Suppressor macrophage treated with lipopolysaccharide for 1 hour (primary cell): ENCODE data around the gene HLA-E.
"Not testable (repeated sequence)": the region's sequence is repeated elsewhere in the genome, so short reads cannot be mapped to it uniquely, and the experiment has no call there.

ENCODE experiments used
- DNase-seq, 3 donors: peaks; one replicate each; pipeline ENCODE4 v3.0.0-alpha.2; 2020 to 2022

Gene HLA-E

GRCh38 chr6:30481211-30481964, 7.9 kb upstream of the HLA-E start:
- DNase-seq, result no peak

- peak; percentile 86 to 91 (median 87) for DNase-seq
Measured at GRCh38 chr6:30481965-30482644, 7.2 kb upstream of the HLA-E start.

DNA sequence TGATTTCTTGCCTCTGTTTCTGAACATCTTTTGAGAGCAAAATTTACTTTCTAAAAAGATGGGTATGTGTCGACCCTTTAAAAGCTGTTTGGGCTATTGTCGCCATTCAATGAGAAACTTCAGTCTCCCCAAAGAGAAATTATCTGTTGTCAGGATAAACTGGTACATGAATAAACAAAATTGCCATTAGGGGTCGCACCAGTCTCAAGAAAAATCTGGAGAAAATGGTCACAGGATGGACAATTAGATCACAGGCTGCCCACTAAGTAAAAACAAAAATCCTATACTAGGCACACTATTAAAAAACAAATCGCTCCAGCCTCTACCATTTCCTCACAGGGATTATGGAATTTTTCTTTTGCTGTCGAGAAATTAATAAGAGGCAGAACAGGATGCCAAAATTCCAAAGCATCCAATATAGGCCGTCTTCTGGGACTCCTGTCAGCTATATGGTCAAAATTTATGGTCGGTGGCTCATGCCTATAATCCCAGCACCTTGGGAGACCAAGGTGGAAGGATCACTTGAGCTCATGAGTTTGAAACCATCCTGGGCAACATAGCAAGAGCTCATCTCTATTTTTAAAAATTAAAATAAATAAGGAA, 5.5 kb upstream of the HLA-E start:
- peak; percentile 85 to 93 (median 87) for DNase-seq

- DNase-seq, result no peak
Measured at GRCh38 chr6:30485236-30485635, 4.1 kb upstream of the HLA-E start.

GRCh38 chr6:30487926-30488325, 1.4 kb upstream of the HLA-E start:
- DNase-seq, result no peak

DNA sequence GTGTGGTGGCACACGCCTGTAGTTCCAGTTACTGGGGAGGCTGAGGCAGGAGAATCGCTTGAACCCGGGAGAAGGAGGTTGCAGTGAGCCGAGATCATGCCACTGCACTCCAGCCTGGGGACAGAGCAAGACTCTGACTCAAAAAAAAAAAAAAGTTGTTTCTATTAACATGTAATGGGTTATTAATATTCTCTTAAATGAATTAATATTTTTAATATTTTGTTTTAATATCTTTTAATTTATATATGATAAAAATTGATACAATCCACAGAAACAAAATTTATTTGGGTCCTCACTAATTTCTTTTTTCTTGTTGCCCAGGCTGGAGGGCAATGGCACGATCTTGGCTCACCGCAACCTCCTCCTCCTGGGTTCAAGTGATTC, 620 bp upstream of the HLA-E start:
- not testable (repeated sequence) for DNase-seq

DNA sequence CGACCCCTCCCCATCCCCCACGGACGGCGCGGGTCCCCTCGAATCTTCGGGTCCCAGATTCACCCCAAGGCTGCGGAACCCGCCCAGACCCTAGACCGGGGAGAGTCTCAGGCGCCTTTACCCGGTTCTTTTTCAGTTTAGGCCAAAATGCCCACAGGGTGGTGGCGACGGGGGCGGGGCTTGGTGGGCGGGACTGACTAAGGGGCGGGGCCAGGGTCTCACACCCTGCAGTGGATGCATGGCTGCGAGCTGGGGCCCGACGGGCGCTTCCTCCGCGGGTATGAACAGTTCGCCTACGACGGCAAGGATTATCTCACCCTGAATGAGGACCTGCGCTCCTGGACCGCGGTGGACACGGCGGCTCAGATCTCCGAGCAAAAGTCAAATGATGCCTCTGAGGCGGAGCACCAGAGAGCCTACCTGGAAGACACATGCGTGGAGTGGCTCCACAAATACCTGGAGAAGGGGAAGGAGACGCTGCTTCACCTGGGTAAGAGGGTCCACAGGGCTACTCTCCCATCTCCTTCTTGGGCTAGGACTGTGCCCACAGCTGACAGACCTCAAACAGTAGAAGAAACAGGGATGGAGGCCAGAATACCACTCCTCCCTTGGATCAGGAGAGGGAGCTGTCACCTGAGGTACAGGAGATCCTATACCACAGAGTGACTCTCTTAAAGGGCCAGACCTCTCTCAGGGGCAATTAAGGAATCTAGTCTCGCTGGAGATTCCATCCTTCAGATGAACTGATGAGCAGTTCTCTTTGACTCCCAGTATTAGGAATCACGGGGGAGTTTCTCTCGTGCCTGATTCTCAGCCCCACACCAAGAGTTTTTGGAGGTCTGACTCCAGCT, 942 bp downstream of the HLA-E start:
- DNase-seq, result peak; percentile 78 to 92 (median 88)

- DNase-seq, result peak in 1 of 3 donors; percentile 4
Measured at GRCh38 chr6:30491291-30491953, 2.1 kb downstream of the HLA-E start.

- no peak for DNase-seq
Measured at GRCh38 chr6:30491991-30492952, 3.0 kb downstream of the HLA-E start.

DNA sequence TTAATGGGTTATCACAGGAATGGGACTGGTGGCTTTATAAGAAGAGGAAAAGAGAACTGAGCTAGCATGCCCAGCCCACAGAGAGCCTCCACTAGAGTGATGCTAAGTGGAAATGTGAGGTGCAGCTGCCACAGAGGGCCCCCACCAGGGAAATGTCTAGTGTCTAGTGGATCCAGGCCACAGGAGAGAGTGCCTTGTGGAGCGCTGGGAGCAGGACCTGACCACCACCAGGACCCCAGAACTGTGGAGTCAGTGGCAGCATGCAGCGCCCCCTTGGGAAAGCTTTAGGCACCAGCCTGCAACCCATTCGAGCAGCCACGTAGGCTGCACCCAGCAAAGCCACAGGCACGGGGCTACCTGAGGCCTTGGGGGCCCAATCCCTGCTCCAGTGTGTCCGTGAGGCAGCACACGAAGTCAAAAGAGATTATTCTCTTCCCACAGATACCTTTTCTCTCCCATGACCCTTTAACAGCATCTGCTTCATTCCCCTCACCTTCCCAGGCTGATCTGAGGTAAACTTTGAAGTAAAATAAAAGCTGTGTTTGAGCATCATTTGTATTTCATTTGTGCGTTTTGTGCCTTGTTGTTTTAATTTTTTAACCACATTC, 4.4 kb downstream of the HLA-E start:
- DNase-seq, result peak in 2 of 3 donors; percentile 38 to 42

DNA sequence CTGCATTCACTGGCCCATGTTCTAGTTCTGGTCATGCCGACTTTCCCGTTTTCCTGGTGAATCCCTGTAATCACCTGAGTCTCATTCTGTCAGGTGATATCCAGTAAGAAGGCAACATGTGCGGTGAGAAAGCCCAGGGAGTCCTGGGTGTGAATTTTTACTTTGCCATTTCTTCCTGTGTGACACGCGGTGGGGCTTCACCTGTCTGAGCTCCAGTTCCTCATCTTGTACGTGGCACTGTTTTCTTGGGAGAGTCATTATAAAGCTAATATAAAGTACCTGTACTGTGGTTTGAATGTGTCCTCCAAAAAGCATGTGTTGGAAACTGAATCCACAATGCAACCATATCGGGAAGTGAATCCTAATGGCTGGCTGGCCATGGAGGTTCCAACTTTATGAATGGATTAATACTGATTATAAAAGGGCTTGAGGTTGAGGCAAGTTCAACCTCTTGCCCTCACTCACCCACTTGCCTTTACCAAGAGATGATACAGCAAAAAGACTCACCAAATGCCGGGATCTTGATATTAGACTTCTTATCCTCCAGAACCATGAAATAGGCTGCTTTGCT, 5.1 kb downstream of the HLA-E start:
- DNase-seq, result peak; percentile 31 to 55 (median 41)

DNA sequence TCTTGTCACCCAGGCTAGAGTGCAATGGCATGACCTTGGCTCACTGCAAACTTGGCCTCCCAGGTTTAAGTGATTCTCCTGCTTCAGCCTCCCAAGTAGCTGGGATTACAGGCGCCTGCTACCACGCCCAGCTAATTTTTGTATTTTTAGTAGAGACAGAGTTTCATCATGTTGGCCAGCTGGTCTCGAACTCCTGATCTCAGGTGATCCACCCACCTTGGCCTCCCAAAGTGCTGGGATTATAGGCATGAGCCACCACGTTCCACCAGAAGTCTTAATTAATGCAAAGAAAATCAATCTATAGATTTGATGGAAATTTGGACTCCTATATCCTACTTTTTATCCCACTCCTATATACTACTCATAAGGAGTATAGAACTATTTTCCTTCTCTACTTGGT, 5.8 kb downstream of the HLA-E start:
- not testable (repeated sequence) for DNase-seq

DNA sequence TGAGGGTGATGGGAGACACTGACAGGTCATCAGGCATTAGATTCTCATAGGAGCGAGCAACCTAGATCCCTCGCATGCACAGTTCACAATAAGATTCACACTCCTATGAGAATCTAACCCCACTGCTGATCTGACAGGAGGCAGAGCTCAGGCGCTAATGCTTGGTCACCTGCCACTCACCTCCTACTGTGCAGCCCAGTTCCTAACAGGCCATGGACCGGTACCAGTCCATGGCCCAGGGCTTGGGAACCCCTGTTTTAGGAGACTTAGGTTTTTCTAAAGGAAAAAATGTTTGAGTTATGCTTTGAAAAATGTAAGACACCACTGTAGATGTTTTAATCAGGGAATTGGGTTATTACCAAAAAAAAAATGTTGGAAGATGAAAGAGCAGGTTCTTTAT, 6.7 kb downstream of the HLA-E start:
- DNase-seq, result peak in 1 of 3 donors; percentile 12

DNA sequence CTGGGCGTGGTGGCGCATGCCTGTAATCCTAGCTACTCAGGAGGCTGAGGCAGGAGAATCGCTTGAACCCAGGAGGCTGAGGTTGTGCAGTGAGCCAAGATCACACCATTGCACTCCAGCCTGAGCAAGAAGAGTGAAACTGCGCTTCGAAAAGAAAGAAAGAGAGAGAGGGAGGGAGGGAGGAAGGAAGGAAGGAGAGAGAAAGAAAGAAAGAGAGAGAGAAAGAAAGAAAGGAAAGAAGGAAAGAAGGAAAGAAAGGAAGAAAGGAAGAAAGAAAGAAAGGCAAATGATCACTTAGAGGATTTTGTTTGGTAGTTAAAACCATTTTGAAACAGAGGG, 7.9 kb downstream of the HLA-E start:
- DNase-seq, result not testable (repeated sequence)

DNA sequence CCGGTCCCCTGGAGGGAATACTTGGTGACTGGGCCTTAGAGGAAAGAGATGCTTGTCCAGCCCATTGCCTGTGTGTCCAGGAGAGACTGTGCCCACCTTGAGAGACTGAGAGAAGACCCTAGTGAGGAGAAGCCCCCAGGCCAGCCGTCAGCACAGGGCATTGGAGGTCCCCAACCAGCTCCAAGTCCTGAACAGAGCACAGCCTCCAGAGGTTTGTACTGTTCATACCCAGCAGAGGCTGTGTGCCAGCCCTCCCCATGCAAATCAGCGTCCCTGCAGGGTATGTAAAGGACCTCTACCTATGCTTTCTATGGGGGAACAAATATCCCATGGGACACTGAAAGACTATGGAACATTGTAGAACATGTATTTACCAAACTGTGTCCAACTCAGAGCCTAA, 8.4 kb downstream of the HLA-E start:
- no peak for DNase-seq

DNA sequence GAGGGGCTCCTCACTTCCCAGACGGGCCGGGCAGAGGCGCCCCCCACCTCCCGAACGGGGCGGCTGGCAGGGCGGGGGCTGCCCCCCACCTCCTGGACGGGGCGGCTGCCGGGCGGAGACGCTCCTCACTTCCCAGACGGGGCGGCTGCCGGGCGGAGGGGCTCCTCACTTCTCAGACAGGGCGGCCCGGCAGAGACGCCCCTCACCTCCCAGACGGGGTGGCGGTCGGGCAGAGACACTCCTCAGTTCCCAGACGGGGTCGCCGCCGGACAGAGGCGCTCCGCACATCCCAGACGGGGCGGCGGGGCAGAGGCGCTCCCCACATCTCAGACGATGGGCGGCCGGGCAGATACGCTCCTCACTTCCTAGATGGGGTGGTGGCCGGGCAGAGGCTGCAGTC, 9.4 kb downstream of the HLA-E start:
- DNase-seq, result not testable (repeated sequence)

DNA sequence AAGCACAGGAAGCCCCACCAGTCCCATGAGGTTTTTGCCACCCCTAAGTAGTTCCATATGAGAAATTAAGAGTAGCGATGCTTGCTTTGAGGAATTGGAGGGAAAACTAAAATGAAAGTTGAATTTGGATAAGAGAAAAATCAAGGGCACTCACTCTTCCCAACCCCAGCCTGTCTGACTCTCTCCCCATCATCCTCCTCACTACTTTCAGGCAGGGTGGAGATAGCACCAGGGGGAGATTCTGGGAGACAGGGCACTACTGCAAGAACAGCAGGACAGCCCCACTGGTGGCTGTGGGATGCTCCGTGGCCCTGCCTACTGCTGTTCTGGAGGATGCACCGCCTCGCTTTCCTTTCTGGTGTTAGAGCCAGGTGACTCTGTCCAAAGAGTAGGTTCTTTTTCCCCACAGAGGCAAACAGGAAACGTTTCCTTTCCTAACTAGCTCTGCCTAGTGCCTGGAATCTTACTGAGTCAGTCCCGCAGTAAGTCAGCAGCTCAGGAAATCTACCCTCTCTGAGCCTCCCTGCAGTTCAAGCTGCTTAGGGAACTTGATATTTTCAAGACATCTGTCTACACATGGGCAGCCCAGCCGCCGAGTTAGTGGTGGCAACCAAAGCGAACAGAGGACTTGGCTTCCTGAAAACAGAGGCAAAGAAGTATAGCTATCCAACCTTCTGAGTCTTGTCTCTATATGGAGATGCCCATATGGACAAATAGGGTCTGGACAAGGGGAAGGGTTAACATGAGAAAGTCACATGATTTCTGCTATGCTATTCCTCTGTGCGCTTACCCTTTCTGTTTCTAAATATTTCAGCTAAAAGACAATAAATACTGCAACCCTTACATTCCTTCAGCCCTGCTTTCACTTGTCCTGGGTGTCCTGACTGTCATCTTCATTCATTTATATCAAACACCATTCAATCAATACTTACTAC, 11.4 kb downstream of the HLA-E start:
- peak; percentile 52 to 53 (median 52) for DNase-seq

DNA sequence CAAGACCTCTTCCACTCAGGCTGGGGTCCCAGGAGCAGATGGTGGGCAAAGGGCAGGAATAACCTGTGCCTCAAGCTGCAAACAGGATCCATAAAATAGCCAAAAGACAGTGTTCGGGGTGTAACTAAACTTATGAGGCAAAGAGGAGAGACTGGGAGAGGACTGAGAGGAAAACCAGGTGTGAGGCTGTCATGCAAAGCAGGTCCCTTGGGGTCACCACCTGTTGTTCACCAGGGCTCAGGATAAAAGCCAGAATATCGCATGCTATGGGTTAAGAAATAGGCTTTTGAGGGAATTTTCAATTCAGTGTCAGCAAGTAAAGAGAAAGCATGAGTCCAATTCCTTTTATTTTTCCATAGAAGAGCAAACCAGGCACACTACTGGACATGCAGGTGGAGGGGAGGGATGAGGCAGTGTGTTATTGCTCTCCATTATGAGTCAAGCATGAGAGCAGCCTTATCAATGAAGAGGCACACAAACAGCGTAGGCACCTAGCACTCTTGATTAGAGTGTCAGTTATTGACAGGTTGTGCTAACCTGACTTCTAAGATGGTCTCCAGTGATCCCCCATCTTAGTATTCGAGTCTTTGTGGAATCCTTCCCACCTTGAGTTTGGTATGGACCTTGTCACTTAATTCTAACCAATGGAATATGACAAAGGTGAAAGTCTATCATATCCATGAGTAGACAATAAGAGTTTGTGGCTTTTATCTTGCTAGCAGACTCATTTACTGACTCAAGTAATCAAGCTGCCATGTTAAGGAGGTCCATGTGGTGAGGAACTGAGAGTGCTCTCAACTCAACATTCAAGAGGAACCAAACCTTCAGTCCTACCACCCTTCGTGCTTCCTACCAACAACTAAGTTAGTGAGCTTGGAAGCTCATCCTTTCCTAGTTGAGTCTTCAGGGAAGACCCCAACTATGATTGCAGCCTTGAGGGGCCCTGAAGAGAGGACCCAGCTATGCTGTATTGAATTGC, 18.8 kb downstream of the HLA-E start:
- peak in 2 of 3 donors; percentile 21 to 33 for DNase-seq
